HepG2 (cell line): ENCODE data around the gene EEF1AKMT1. TPM values are rescaled to one million over a fixed set of nuclear protein-coding genes. Genes with fewer than 3 reads are reported as not detected.

ENCODE experiments used
- ARNTL ChIP-seq: sonication (generic); formaldehyde crosslinking; IDR thresholded peaks from 2 replicates; pipeline ENCODE4 v1.4.0; 2020; ENCODE audit warnings: mild to moderate bottlenecking, missing genetic modification reagents
- ATF7 ChIP-seq, 2 experiments: fragments of 450-650 bp in 1 of 2; sonication (generic) in 1 of 2; formaldehyde crosslinking in 1 of 2; IDR thresholded peaks; 2 replicates each; pipeline versions ENCODE4 v1.4.0 to v1.6.1; 2016 to 2020; ENCODE audit warnings: antibody characterized with exemption in 1 of 2, mild to moderate bottlenecking in 1 of 2, missing genetic modification reagents in 1 of 2
- DNMT3B ChIP-seq: conservative IDR thresholded peaks from 2 replicates; pipeline ENCODE4 v1.6.1; 2016; ENCODE audit warnings: missing biosample characterization, control low read depth
- ETV6 ChIP-seq: sonication (generic); formaldehyde crosslinking; conservative IDR thresholded peaks from 2 replicates; pipeline ENCODE4 v1.4.0; 2020; ENCODE audit warnings: missing genetic modification reagents
- FOXC1 ChIP-seq: sonication (generic); formaldehyde crosslinking; IDR thresholded peaks from 2 replicates; pipeline ENCODE4 v1.8.0; 2022; ENCODE audit warnings: mild to moderate bottlenecking, missing genetic modification reagents, borderline replicate concordance
- MED1 ChIP-seq: sonication (generic); formaldehyde crosslinking; IDR thresholded peaks from 2 replicates; pipeline ENCODE4 v1.4.0; 2020; ENCODE audit warnings: missing genetic modification reagents
- MEIS2 ChIP-seq: sonication (generic); formaldehyde crosslinking; IDR thresholded peaks from 2 replicates; pipeline ENCODE4 v1.9.0; 2021; ENCODE audit warnings: mild to moderate bottlenecking, missing genetic modification reagents
- NCOA2 ChIP-seq: sonication (generic); formaldehyde crosslinking; IDR thresholded peaks from 2 replicates; pipeline ENCODE4 v1.8.0; 2022; ENCODE audit warnings: inconsistent platforms
- PAF1 ChIP-seq: IDR thresholded peaks from 2 replicates; pipeline ENCODE4 v1.6.1; 2016; ENCODE audit warnings: missing genetic modification reagents, missing compliant biosample characterization
- SAP130 ChIP-seq: IDR thresholded peaks from 2 replicates; pipeline ENCODE4 v1.6.1; 2016; ENCODE audit warnings: low read depth
- SP4 ChIP-seq: sonication (generic); formaldehyde crosslinking; IDR thresholded peaks from 2 replicates; pipeline ENCODE4 v1.8.1; 2023; ENCODE audit warnings: mild to moderate bottlenecking, missing genetic modification reagents
- STAT5B ChIP-seq: sonication (generic); formaldehyde crosslinking; IDR thresholded peaks from 2 replicates; pipeline ENCODE4 v1.4.0; 2020; ENCODE audit warnings: missing genetic modification reagents
- TERF1 ChIP-seq: sonication (generic); formaldehyde crosslinking; IDR thresholded peaks from 2 replicates; pipeline ENCODE4 v1.8.0; 2022; ENCODE audit warnings: mild to moderate bottlenecking, missing genetic modification reagents, moderate library complexity
- TFDP1 ChIP-seq: IDR thresholded peaks from 2 replicates; pipeline ENCODE4 v1.6.1; 2016; ENCODE audit warnings: missing compliant biosample characterization, missing genetic modification reagents, borderline replicate concordance
- TSC22D2 ChIP-seq: sonication (generic); formaldehyde crosslinking; IDR thresholded peaks from 2 replicates; pipeline ENCODE4 v1.5.1; 2020; ENCODE audit warnings: missing genetic modification reagents, mild to moderate bottlenecking, borderline replicate concordance
- ZBTB3 ChIP-seq: sonication (generic); formaldehyde crosslinking; IDR thresholded peaks from 2 replicates; pipeline ENCODE4 v1.4.0; 2020; ENCODE audit warnings: low read depth, mild to moderate bottlenecking, moderate library complexity, missing genetic modification reagents, borderline replicate concordance
- ZFP91 ChIP-seq: sonication (generic); formaldehyde crosslinking; IDR thresholded peaks from 2 replicates; pipeline ENCODE4 v1.9.0; 2022; ENCODE audit warnings: missing genetic modification reagents, mild to moderate bottlenecking, borderline replicate concordance
- ZNF224 ChIP-seq: sonication (generic); formaldehyde crosslinking; IDR thresholded peaks from 2 replicates; pipeline ENCODE4 v1.5.0; 2020; ENCODE audit warnings: mild to moderate bottlenecking, missing genetic modification reagents
- ZNF275 ChIP-seq: sonication (generic); formaldehyde crosslinking; IDR thresholded peaks from 2 replicates; pipeline ENCODE4 v1.8.0; 2022; ENCODE audit warnings: missing genetic modification reagents, mild to moderate bottlenecking, inconsistent platforms, borderline replicate concordance
- ZNF558 ChIP-seq: sonication (generic); formaldehyde crosslinking; IDR thresholded peaks from 2 replicates; pipeline ENCODE4 v1.9.0; 2022; ENCODE audit warnings: mild to moderate bottlenecking, missing genetic modification reagents, borderline replicate concordance
- ZNF597 ChIP-seq: sonication (generic); formaldehyde crosslinking; IDR thresholded peaks from 2 replicates; pipeline ENCODE4 v1.5.0; 2020; ENCODE audit warnings: missing genetic modification reagents
- polyA plus RNA-seq, 8 experiments: library from polyadenylated mRNA; depleted of rRNA in 3 of 8; stranded (reverse) in 7 of 8; unstranded in 1 of 8; fragments of >200 nt; fragmentation: Illumina TruSeq in 4 of 8; extraction: Trizol in 4 of 8; gene quantifications; 2 replicates each; pipeline versions ENCODE4 v1.2.1 to v1.2.3, GENCODE V29; 2011 to 2016; ENCODE audit warnings: low read depth in 4 of 8, missing spikeins in 1 of 8, mixed read lengths in 1 of 8; ENCODE audit not compliant: insufficient read depth in 1 of 8
- total RNA-seq, 5 experiments: library from RNA; depleted of rRNA; stranded (reverse); fragments of >200 nt; fragmentation: Illumina TruSeq; extraction: Trizol; gene quantifications; 2 replicates each; pipeline ENCODE4 v1.2.3, GENCODE V29; 2016; ENCODE audit warnings: low read depth in 1 of 5

Gene EEF1AKMT1
- total and polyA plus RNA-seq, 2 of the 13 experiments (the other 11 are each of a cell fraction or from before 2014, with no cell fraction given): 6.0 to 16.1 TPM

- TF ChIP-seq TFDP1 (CRISPR knock-in tag): peak; percentile 47; the same call in 1 of the 2 replicates
- no peak for TF ChIP-seq ZNF597 (CRISPR knock-in tag)
- TF ChIP-seq ZNF558 (CRISPR knock-in tag): no peak
- TF ChIP-seq MEIS2 (CRISPR knock-in tag): peak; percentile 73; the same call in 1 of the 2 replicates
- no peak for TF ChIP-seq TERF1 (CRISPR knock-in tag)
- no peak for TF ChIP-seq DNMT3B
- no peak for TF ChIP-seq ETV6
- TF ChIP-seq FOXC1 (CRISPR knock-in tag): no peak
- no peak for TF ChIP-seq ZNF224 (CRISPR knock-in tag)
- 0 out of 2 replicates have a peak, but pooled peaks have one; percentile 21 for TF ChIP-seq MED1 (CRISPR knock-in tag)
- TF ChIP-seq ARNTL (CRISPR knock-in tag): no peak
- TF ChIP-seq ZNF275 (CRISPR knock-in tag): no peak
- TF ChIP-seq ZFP91 (CRISPR knock-in tag): no peak
- no peak for TF ChIP-seq PAF1 (CRISPR knock-in tag)
- 0 out of 2 replicates have a peak, but pooled peaks have one; percentile 34 for TF ChIP-seq SP4 (CRISPR knock-in tag)
- TF ChIP-seq NCOA2 (CRISPR knock-in tag): no peak
- TF ChIP-seq TSC22D2 (CRISPR knock-in tag): no peak
- TF ChIP-seq ATF7 (IDR thresholded peaks at IDR 0.05): no peak
- no peak for TF ChIP-seq ATF7 (CRISPR knock-in tag; IDR thresholded peaks at IDR 0.05)
- TF ChIP-seq STAT5B: no peak
- no peak for TF ChIP-seq ZBTB3 (CRISPR knock-in tag)
- no peak for TF ChIP-seq SAP130
Measured at GRCh38 chr13:20703780-20704458, 69.8 kb downstream of the EEF1AKMT1 start (continued).
